Activated CD4-positive, CD25-positive, alpha-beta regulatory T cell treated with anti-CD3 and anti-CD28 coated beads, Interleukin-2, amount 50 U/mL, for 16 hours (primary cell): Measurements from ENCODE around the gene OSM.

Experiments used
- DNase-seq: peaks from one replicate; pipeline ENCODE4 v3.0.0-alpha.2; 2020; ENCODE audit warnings: low read depth, low spot score

OSM gene

DNA sequence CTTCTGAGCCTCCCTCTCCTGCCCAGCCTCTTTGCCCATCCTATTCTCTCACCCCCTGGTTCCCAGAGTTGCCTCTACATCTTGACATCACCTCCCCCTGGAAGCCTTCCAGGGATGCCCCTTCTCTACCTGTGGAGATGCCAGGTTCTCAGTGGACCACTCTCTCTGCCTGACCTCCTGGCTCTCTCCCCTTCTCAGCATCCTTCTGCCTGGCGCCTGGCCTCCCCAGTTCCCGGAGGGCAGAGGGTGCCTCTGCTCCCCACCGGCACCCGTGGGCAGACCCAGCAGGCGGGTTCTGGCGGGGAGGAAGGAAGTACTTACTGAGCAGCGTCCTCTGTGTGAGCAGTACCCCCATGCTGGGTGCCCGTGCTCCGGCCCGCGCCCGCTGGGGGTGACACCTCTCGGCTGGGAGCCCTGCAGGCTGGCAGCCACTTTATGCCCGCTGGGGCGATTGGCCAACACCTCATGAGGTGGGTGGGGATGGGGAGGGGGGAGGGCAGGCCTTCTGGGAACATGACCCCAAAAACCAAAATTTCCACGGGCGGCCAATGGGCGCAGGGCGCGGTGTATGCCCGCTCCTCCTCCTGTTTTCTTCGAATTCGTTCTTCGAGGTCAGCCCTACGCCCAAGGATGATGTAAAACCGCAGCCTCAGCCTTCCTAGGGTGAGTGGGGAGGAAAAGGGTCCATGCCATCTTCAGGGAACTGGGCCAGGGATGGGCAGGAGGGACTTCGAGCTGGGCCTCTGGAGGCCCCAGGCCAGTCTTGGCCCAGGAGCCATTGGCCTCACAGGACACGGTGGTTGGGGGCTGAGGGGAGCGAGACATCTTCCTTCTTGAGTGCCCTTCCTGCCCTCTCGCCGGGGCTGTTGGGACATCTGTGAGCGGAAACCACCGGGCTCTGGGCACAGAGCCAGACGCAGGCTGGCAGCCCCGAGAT lies at the start of gene OSM:
Gene OSM (minus strand): TSS at position 407 of the 937 bp plus-strand sequence. CDS start 52 bp downstream, at position 355.
- no peak for DNase-seq

DNA sequence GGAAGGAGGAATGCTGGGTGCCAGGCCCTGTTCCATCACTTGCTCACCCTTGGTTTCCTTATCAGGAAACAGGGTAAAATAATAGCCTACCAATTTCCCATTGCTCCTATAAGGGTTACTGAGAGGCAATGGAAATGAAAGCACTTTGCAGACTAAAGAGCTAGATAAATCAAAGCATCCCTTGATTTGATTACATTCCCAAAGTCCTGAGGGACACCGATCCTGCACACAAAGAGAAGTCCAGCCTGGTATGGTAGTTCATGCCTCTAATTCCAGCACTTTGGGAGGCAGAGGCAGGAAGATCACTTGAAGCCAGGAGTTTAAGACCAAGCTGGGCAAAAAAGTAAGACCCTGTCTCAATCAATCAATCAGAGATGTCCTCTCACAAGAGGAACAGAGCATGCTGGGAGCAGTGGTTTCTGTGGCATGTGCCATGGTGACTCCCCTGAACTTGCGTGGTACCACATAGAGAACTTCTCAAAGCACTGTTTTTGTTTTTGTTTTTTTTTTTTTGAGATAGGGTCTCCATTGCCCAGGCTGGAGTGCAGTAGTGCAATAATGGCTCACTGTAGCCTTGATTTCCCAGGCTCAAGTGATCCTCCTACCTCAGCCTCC lies 49.4 kb upstream of the OSM start:
- no peak for DNase-seq

DNA sequence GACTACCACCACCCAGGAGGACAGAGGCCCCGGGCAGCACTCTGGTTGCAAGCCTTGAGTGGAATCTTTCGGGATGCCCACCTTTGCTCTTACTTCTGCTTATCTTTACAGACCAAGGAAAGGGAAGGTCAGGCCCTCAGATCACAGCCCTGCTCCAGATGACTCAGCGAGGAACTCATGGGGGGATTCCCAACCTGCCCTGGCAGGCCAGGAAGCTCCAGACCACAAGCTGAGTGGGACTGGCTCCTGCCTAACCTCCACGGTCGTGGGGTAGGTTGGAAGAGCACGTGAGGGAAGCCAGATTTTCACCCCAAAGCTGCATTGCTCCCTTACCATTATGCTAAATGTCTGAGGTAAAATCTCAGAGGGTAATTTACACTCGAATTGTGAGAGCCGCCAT lies 48.3 kb upstream of the OSM start:
- DNase-seq: no peak

- no peak for DNase-seq
These were observed 47.1 kb upstream of the OSM start for GRCh38 chr22:30313527-30314363.

DNA sequence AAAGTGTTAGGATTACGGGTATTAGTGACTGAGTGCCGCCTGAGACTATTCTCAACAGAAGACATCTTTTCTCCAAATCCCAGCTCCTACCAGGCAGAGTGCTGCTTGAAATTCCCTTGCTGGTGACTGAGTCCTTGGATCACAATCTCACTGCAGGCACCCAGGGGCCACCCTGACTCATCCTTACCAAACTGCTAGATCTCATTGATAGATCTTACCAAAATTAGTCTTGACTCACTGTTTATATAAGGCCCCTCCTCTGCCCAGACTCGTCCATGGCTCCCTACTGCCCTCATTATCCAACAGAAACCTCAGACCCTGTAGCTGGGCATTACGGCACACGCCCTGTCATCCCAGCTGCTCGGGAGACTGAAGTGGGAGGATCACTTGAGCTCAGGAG lies 45.4 kb upstream of the OSM start:
- no peak for DNase-seq

- no peak for DNase-seq
These were observed 44.5 kb upstream of the OSM start for GRCh38 chr22:30310881-30311771.

- no peak for DNase-seq
These were observed 43.5 kb upstream of the OSM start for GRCh38 chr22:30309951-30310741.

DNA sequence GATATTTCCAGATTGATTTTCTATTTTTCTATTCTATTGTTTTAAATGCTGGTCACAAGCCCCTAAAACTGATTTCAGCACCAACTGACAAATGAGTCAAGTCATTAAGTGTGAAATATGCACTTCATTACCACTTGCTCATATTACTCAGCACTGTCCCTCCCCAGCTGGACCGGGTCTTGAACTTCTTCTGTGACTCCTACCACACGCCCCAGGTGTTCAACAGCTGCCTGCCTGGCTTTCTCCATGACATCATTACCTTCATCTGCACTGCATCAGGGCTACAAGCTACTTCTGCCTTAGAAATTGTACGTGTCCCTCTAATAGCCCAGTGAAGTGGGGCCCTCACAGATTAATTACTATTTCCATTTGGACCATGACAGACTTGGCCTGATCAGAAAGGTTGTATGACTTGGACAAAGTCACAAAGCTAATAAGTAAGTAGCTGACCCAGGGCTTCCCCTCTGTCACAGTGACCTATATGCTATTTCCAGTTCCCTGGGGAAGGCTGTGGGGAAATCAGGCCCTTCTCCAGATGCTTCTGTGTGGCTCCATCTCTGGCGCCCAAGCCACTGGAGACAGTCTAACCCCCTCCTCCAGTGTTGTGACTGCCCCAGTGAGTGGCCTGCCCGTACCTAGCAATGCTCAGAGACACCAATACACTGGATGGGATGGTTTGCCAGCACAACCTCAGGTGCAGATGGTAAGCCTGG lies 42.0 kb upstream of the OSM start:
- DNase-seq: no peak

DNA sequence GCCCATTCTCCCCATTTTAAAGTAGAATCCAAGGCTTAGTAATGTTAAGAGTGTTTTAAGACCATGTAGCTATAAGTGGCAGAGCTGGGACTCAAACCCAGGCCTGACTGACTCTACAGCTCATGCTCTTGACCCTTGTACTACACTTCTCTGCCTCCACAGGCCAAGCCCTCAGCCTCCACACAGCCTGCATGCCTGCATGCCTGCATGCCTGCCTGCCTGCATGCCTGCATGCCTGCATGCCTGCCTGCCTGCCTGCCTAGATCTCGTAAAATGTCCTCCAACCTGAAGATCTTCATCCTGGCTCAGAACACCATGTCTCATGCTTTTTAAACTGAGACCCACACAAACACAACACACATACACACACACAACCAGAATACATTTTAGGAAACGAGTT lies 41.4 kb upstream of the OSM start:
- no peak for DNase-seq

- no peak for DNase-seq
These were observed 40.5 kb upstream of the OSM start for GRCh38 chr22:30307041-30307574.

- no peak for DNase-seq
These were observed 40.0 kb upstream of the OSM start for GRCh38 chr22:30306627-30307011.

DNA sequence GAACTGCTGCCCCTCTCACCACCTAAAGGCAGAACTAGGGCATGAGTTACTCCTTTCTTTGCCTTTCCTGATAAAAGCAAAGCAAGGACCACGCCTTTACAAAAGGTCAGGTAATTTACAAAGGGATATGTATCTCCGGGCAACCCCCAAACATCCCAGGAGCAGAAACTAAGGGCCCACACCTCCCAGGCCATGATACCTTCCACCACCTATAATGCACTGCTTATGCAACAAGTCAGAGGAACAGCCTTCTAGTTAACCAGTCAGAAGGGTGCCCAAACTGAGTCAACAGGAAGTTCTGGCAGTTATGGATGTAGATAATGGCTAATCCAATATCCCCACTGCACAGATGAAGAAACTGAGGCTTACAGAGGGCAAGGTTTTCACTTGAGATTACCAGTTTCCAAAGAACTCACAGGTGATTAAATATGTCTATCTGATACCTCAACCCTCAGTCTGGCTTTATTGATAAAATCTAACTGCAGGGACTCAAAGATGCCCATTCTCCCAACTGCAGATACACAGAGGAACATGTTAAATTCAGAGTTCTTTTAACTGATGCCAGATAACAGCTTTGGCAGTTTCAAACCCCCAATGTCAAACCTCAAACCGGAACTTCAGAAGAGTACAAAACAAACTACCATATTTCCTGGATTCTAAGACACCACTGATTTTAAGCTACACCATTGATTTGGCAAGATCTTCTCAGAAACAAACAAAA lies 39.4 kb upstream of the OSM start:
- DNase-seq: no peak

DNA sequence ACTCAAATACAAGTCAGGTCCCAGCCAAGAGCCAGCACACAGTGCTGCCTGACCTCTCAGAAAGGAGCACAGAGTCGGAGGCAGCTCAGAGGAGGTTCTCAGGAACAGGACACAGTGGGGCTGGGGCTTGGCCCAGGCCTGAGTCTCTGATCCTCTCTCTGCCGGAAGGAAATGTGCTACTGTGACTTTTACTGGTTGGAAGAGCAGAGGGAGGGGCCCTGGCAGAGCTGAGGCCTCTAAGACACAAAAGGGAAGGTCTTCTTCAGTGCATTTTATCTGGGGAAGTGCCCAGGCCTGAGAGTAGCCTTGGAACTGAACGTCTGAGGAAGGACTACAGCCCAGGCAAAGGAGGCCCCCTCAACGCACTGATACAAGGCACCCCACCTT lies 38.9 kb upstream of the OSM start:
- no peak for DNase-seq

- no peak for DNase-seq
These were observed 38.0 kb upstream of the OSM start for GRCh38 chr22:30304495-30305244.

DNA sequence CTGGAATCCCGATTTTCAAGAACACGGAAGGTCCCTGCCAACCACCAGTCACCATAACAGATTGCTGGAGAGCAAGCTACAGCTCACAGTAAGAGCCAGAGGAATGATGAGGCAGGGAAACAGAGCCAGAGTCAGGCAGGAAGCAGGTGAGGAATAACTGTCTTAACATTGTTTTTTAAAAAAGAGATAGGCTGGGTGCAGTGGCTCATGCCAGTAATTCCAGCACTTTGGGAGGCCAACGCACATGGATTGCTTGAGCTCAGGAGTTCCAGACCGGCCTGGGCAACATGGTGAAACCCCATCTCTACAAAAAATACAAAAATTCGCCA lies 36.1 kb upstream of the OSM start:
- DNase-seq: no peak

DNA sequence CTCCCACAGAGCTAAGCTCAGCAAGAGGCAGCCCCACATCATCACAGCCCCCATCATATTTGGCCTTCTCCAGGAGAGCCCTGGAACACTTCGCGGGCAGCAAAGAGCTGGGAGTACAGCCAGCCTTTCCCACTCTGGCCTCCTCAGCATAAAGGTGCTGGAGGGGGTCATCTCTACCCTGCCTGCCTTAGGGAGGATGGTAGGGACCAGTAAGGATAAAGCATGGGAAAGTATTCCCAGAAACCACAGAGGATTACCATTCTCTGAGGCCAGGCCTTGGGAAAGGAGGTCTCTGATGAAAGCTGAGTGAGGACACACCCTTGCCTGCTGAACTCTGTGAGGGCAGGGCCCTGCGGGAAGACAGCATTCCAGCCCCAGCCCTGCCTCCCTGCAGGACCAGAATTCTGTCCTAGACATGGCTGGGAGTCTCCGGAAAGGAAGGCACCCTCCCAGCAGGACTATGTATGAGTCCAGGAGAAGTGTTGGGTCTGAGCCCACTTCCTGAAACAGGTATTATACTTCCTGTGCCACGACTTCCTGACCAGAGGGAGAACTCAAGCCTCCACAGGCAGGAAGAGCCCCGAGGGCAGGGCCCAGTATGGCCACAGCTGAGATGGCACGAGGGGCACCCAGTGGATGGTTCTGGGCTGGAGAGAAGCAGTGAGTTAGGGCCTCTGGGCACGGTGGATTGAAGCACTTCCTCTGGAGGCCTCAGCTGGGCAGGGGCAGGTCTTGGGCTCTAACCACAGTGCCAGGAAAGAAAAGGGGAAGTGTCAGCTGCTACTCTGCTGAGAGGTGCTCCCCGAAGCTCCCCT lies 35.6 kb upstream of the OSM start:
- DNase-seq: no peak

DNA sequence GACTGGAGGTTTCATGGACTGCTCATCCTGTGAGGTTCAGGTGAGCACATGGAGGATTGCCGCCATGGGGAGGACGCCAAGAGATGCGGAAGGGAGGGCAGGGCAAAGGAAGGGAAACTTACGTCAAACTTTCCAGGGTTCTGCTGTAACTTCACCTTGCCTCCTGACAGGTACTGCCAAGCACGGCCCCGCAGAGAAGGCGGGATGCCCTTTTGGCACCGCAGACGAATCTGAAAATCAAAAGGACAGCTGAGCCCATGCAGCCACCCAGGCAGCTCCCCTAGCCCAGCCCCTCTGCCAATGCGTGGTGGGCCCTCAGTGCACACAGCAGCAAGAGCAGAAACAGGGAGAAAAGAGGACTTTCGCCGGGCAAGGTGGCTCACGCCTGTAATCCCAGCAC lies 32.7 kb upstream of the OSM start:
- DNase-seq: no peak
